K562 (cell line): Measurements from ENCODE around the gene CBX8. TPM values are rescaled to one million over a fixed set of nuclear protein-coding genes. Genes with fewer than 3 reads are reported as not detected.

Source experiments
- ATAC-seq: fragments of 200-7000 bp; cut with Tn5 transposase; 3 replicates; pipeline ENCODE4 v1.9.1; 2020; ENCODE audit warnings: moderate library complexity
- BruUV-seq: library from RNA; stranded (reverse); fragments of 400-500 nt; replicated peaks from 2 replicates; lab custom pipeline; 2021; lab: Mats Ljungman, UMichigan
- CTCF ChIA-PET: fragments of 300-600 bp; formaldehyde crosslinking; extraction: SDS; loops from one replicate; lab custom pipeline; 2021; ENCODE audit warnings: low intra/inter-chr PET ratio; lab: Yijun Ruan, JAX
- POLR2A ChIA-PET: fragments of 300-600, 350-650 bp; sonication (Branson Sonifier 250); formaldehyde crosslinking; extraction: SDS; loops from one replicate; lab custom pipeline; 2021; ENCODE audit warnings: antibody characterized with exemption, inconsistent platforms; lab: Yijun Ruan, JAX
- DNase-seq, 4 experiments: peaks; one replicate each; pipeline versions ENCODE4 v3.0.0 to v3.0.0-alpha.2; 2011 to 2018; ENCODE audit warnings: low spot score in 3 of 4, mixed read lengths in 3 of 4; ENCODE audit errors: extremely low read depth in 1 of 4
- FAIRE-seq: peaks from 2 replicates; lab custom pipeline; 2011; peaks lifted over from hg19 to GRCh38; lab: Jason Lieb, UNC
- H2AFZ ChIP-seq: 2 replicates; pipeline ENCODE4 v1.6.0; 2011; ENCODE audit warnings: low read depth, low read length, control low read depth, inconsistent platforms
- H3K27ac ChIP-seq: fragments of 200-600 bp; 3 replicates; pipeline ENCODE4 v1.8.0; 2011; ENCODE audit warnings: low read depth, mild to moderate bottlenecking, control low read depth, inconsistent platforms, low read length, moderate library complexity, mixed read lengths; ENCODE audit errors: extremely low read depth
- H3K27me3 ChIP-seq, 2 experiments: fragments of 300-600 bp in 1 of 2; 2 replicates in 1 of 2; 3 replicates in 1 of 2; pipeline versions ENCODE4 v1.6.0 to v1.8.0; 2011; ENCODE audit warnings: inconsistent platforms in 2 of 2, low read length in 2 of 2, mild to moderate bottlenecking in 1 of 2, mixed read lengths in 1 of 2, moderate library complexity in 1 of 2; ENCODE audit not compliant: control insufficient read depth in 2 of 2, insufficient read depth in 2 of 2
- H3K36me3 ChIP-seq: fragments of 300-600 bp; 3 replicates; pipeline ENCODE4 v1.8.0; 2011; ENCODE audit warnings: mild to moderate bottlenecking, low read length, inconsistent platforms; ENCODE audit not compliant: control insufficient read depth, insufficient read depth
- H3K4me1 ChIP-seq, 2 experiments: fragments of 200-600 bp in 1 of 2; replicated peaks in 1 of 2; 2 replicates in 1 of 2; 3 replicates in 1 of 2; pipeline versions ENCODE4 v1.5.1 to v1.8.0; 2011; ENCODE audit warnings: inconsistent platforms in 2 of 2, low read length in 2 of 2, mild to moderate bottlenecking in 1 of 2, mixed read lengths in 1 of 2, moderate library complexity in 1 of 2; ENCODE audit not compliant: control insufficient read depth in 2 of 2, insufficient read depth in 2 of 2
- H3K4me2 ChIP-seq: 2 replicates; pipeline ENCODE4 v1.6.1; 2011; ENCODE audit warnings: low read length, control low read depth, inconsistent platforms, mixed read lengths; ENCODE audit not compliant: insufficient read depth
- H3K4me3 ChIP-seq: fragments of 200-600 bp; sonication (generic), shearing (Covaris generic); 2 replicates; pipeline ENCODE4 v1.5.1; 2016; ENCODE audit warnings: control low read depth, inconsistent platforms
- H3K79me2 ChIP-seq: fragments of 200-600 bp; 3 replicates; pipeline ENCODE4 v1.8.0; 2011; ENCODE audit warnings: low read length, inconsistent platforms; ENCODE audit not compliant: control insufficient read depth, insufficient read depth
- H3K9ac ChIP-seq, 2 experiments: 2 replicates each; pipeline versions ENCODE4 v1.6.0 to v1.6.1; 2011; ENCODE audit warnings: low read depth in 2 of 2, low read length in 2 of 2, control low read depth in 1 of 2, inconsistent platforms in 1 of 2, mild to moderate bottlenecking in 1 of 2, mixed read lengths in 1 of 2; ENCODE audit not compliant: insufficient read depth in 1 of 2
- H3K9me1 ChIP-seq: one replicate; pipeline ENCODE4 v1.6.0; 2011; ENCODE audit warnings: inconsistent platforms, mild to moderate bottlenecking, low read length, moderate library complexity; ENCODE audit not compliant: control insufficient read depth, insufficient read depth
- H3K9me3 ChIP-seq: replicated peaks from 2 replicates; pipeline ENCODE4 v1.5.1; 2011; ENCODE audit warnings: low read depth, low read length, inconsistent platforms; ENCODE audit not compliant: control insufficient read depth, insufficient read depth
- H4K20me1 ChIP-seq: replicated peaks from 2 replicates; pipeline ENCODE4 v1.6.1; 2011; ENCODE audit warnings: low read length, inconsistent platforms, mixed read lengths; ENCODE audit not compliant: control insufficient read depth, insufficient read depth
- ARID1B ChIP-seq: fragments of 450-650 bp; IDR thresholded peaks from 2 replicates; pipeline ENCODE4 v1.6.1; 2016; ENCODE audit warnings: antibody characterized with exemption, mild to moderate bottlenecking, inconsistent platforms
- DDX20 ChIP-seq: fragments of 450-650 bp; IDR thresholded peaks from 2 replicates; pipeline ENCODE4 v1.6.1; 2016; ENCODE audit warnings: missing genetic modification characterization, low read depth, mild to moderate bottlenecking, missing compliant biosample characterization, moderate library complexity
- EZH2 ChIP-seq: IDR thresholded peaks from 2 replicates; pipeline ENCODE4 v1.6.1; 2012; ENCODE audit warnings: low read depth, mild to moderate bottlenecking, inconsistent platforms, low read length, borderline replicate concordance
- MYBL2 ChIP-seq, 2 experiments: fragments of 450-650 bp in 1 of 2; sonication (generic) in 1 of 2; formaldehyde crosslinking in 1 of 2; IDR thresholded peaks; 2 replicates each; pipeline versions ENCODE4 v1.6.1 to v1.8.1; 2017 to 2022; ENCODE audit warnings: borderline replicate concordance in 1 of 2, inconsistent platforms in 1 of 2, low read depth in 1 of 2, mild to moderate bottlenecking in 1 of 2, missing genetic modification reagents in 1 of 2, moderate library complexity in 1 of 2
- ZMIZ1 ChIP-seq, 2 experiments: fragments of 150-350 bp in 1 of 2; IDR thresholded peaks; 2 replicates each; pipeline ENCODE4 v1.6.1; 2012 to 2016; ENCODE audit warnings: low read depth in 2 of 2, low read length in 2 of 2, mild to moderate bottlenecking in 1 of 2, moderate library complexity in 1 of 2
- ZNF197 ChIP-seq: fragments of 200-800 bp; sonication (Bioruptor generic); IDR thresholded peaks from 2 replicates; pipeline ENCODE4 v1.6.1; 2016; ENCODE audit warnings: low read depth, missing genetic modification characterization, missing compliant biosample characterization
- WGBS: fragments of 100-300 bp; shearing (Covaris generic); methylation state at CpG from one replicate; pipeline ENCODE4 v1.1.6; 2016; ENCODE audit warnings: low coverage, mixed read lengths; ENCODE audit not compliant: insufficient coverage; ENCODE audit errors: missing lambda C conversion rate; 5-methylcytosine and 5-hydroxymethylcytosine counted together
- in situ Hi-C: fragments of 300-500 bp; cut with MboI; formaldehyde crosslinking; loops from 4 replicates; pipeline ENCODE4 v1.15.0; 2018; ENCODE audit warnings: inconsistent platforms, mixed read lengths
- intact Hi-C: fragments of 100-400 bp; cut with micrococcal nuclease; formaldehyde crosslinking; loops from 2 replicates; pipeline ENCODE4 v1.14.2; 2022
- polyA plus RNA-seq, 8 experiments: library from polyadenylated mRNA; depleted of rRNA in 4 of 8; stranded (reverse) in 5 of 8; unstranded in 3 of 8; fragments of >200 nt; fragmentation: Nextera tagmentation in 2 of 8; fragmentation: Illumina TruSeq in 1 of 8; extraction: Ambion mirVana in 2 of 8; extraction: Trizol in 1 of 8; gene quantifications; 2 replicates each; pipeline versions ENCODE4 v1.2.1 to v1.2.3, GENCODE V29; 2011 to 2014; ENCODE audit warnings: inconsistent platforms in 1 of 8, missing spikeins in 1 of 8
- total RNA-seq, 7 experiments: library from RNA; depleted of rRNA in 6 of 7; stranded (reverse); fragments of >200 nt in 6 of 7; fragmentation: Illumina TruSeq in 2 of 7; extraction: Trizol in 2 of 7; gene quantifications; 2 replicates each; pipeline versions ENCODE4 v1.2.1 to v1.2.3, GENCODE V29; 2011 to 2021; ENCODE audit warnings: low replicate concordance in 1 of 7
- TF ChIP-seq, protein P1 (sequence below): fragments of 450-650 bp; IDR thresholded peaks from 2 replicates; pipeline ENCODE4 v1.6.1; 2018; ENCODE audit warnings: mild to moderate bottlenecking, low read depth; ENCODE audit not compliant: partially characterized antibody
- TF ChIP-seq, protein P2 (sequence below): sonication (generic); formaldehyde crosslinking; IDR thresholded peaks from 2 replicates; pipeline ENCODE4 v1.9.0; 2022; ENCODE audit warnings: mild to moderate bottlenecking, missing genetic modification reagents
- TF ChIP-seq, protein P3 (sequence below): fragments of 250-450 bp; sonication (Bioruptor Pico); IDR thresholded peaks from 2 replicates; pipeline ENCODE4 v1.9.0; 2021; ENCODE audit warnings: mild to moderate bottlenecking, inconsistent platforms

CBX8 gene
- total and polyA plus RNA-seq, 9 of the 15 experiments (the other 6 are each of a cell fraction or from before 2014, with no cell fraction given): 0.08 to 11.9 (median 2.6) TPM

- Histone ChIP-seq H3K27me3 (no peaks in the 10 kb centered on the region), H4K20me1 (no peaks in the 10 kb centered on the region), H3K36me3 (no peaks in the 10 kb centered on the region; the same call in 2 of the 3 replicates), H3K9me3 (peaks cover 3% of the 10 kb centered on the region), H3K4me3 (no peak overlapping the region), H3K27ac (peak overlapping the region; percentile 2; the same call in 1 of the 3 replicates), H3K4me1 (peaks cover 43 to 67% of the 10 kb centered on the region in 2 experiments), H3K9me1 (no peaks in the 10 kb centered on the region), H3K9ac (0 out of 4 replicates have a peak overlapping the region, but pooled peaks of 1 of the 2 experiments have one; percentile 22), H3K4me2 (0 out of 2 replicates have a peak overlapping the region, but pooled peaks have one; percentile 7), H3K79me2 (no peaks in the 10 kb centered on the region), H2AFZ (peak overlapping the region; percentile 73)
- CTCF ChIA-PET: no interaction called here
- no peak for ATAC-seq
- in situ Hi-C loops: loop anchor here (5.0 kb wide), 1 partner anchor 32 kb away; the partner anchor contains the start of gene CBX4
- POLR2A ChIA-PET: interaction anchor here (0.5 to 18.8 kb wide), 3 partner anchors 20 to 40 kb away, joined by 3 to 386 read pairs (median 3); partner anchors contain the start of gene CBX4
- intact Hi-C loops: loop anchor here (5.0 to 10.0 kb wide), 2 partner anchors 112 to 170 kb away; no protein-coding TSS in a partner anchor
- TF ChIP-seq, protein P1, sequence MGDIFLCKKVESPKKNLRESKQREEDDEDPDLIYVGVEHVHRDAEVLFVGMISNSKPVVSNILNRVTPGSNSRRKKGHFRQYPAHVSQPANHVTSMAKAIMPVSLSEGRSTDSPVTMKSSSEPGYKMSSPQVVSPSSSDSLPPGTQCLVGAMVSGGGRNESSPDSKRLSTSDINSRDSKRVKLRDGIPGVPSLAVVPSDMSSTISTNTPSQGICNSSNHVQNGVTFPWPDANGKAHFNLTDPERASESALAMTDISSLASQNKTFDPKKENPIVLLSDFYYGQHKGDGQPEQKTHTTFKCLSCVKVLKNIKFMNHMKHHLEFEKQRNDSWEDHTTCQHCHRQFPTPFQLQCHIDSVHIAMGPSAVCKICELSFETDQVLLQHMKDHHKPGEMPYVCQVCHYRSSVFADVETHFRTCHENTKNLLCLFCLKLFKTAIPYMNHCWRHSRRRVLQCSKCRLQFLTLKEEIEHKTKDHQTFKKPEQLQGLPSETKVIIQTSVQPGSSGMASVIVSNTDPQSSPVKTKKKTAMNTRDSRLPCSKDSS: no peak
- TF ChIP-seq MYBL2 (IDR thresholded peaks at IDR 0.05; ENCODE audit: low read depth) (no peak), MYBL2 (CRISPR knock-in tag; IDR thresholded peaks at IDR 0.05; ENCODE audit: borderline replicate concordance) (no peak), EZH2 (no peak), ZNF197 (CRISPR knock-in tag) (no peak), DDX20 (tag) (no peak), ZMIZ1 (IDR thresholded peaks at IDR 0.05; ENCODE audit: low read depth in 2 of 2, low read length in 2 of 2) (no peak), ARID1B (no peak)
- TF ChIP-seq, protein P2, sequence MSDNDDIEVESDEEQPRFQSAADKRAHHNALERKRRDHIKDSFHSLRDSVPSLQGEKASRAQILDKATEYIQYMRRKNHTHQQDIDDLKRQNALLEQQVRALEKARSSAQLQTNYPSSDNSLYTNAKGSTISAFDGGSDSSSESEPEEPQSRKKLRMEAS: no peak
- TF ChIP-seq, protein P3, sequence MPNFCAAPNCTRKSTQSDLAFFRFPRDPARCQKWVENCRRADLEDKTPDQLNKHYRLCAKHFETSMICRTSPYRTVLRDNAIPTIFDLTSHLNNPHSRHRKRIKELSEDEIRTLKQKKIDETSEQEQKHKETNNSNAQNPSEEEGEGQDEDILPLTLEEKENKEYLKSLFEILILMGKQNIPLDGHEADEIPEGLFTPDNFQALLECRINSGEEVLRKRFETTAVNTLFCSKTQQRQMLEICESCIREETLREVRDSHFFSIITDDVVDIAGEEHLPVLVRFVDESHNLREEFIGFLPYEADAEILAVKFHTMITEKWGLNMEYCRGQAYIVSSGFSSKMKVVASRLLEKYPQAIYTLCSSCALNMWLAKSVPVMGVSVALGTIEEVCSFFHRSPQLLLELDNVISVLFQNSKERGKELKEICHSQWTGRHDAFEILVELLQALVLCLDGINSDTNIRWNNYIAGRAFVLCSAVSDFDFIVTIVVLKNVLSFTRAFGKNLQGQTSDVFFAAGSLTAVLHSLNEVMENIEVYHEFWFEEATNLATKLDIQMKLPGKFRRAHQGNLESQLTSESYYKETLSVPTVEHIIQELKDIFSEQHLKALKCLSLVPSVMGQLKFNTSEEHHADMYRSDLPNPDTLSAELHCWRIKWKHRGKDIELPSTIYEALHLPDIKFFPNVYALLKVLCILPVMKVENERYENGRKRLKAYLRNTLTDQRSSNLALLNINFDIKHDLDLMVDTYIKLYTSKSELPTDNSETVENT (CRISPR knock-in tag): no peak
- WGBS: 81% methylated on average over 22 of the region's 22 CpGs
- peak; percentile 71 for FAIRE-seq
- DNase-seq: no peak
- no TSS peak for BruUV-seq
Measured at GRCh38 chr17:79804856-79805696, 8.2 kb upstream of the CBX8 start.
